ENCODE data around the gene FAT2.

FAT2 gene

GRCh38 chr5:151591144-151591819 lies at the start of gene FAT2:
TSS of gene FAT2 (minus strand) at chr5:151591331. CDS start at chr5:151568931, 22,400 bp downstream.
- TF ChIP-seq CTCF (IDR thresholded peaks at IDR 0.05) = no peak

GRCh38 chr5:151638619-151639018 lies 47.5 kb upstream of the FAT2 start:
- TF ChIP-seq CTCF (IDR thresholded peaks at IDR 0.05) = no peak

- no peak for TF ChIP-seq CTCF (IDR thresholded peaks at IDR 0.05)
These were observed 46.5 kb upstream of the FAT2 start for GRCh38 chr5:151637676-151638075.

- TF ChIP-seq CTCF (IDR thresholded peaks at IDR 0.05) = no peak
These were observed 42.8 kb upstream of the FAT2 start for GRCh38 chr5:151633892-151634291.

- TF ChIP-seq CTCF (IDR thresholded peaks at IDR 0.05) = no peak
These were observed 41.8 kb upstream of the FAT2 start for GRCh38 chr5:151632941-151633340.

- TF ChIP-seq CTCF (IDR thresholded peaks at IDR 0.05) = no peak
These were observed 41.4 kb upstream of the FAT2 start for GRCh38 chr5:151632524-151632923.

- no peak for TF ChIP-seq CTCF (IDR thresholded peaks at IDR 0.05)
These were observed 40.8 kb upstream of the FAT2 start for GRCh38 chr5:151631941-151632340.

GRCh38 chr5:151630088-151630487 lies 39.0 kb upstream of the FAT2 start:
- TF ChIP-seq CTCF (IDR thresholded peaks at IDR 0.05) = no peak

Measured in LNCAP (cell line).